HCT116 (cell line): ENCODE measurements around the gene ACR. TPM values are rescaled to one million over a fixed set of nuclear protein-coding genes. Genes with fewer than 3 reads are reported as not detected.

Source experiments
- ATAC-seq: fragments of 200-7000 bp; cut with Tn5 transposase; 2 replicates; pipeline ENCODE4 v1.9.1; 2020; ENCODE audit warnings: mild to moderate bottlenecking, moderate library complexity
- BruUV-seq: library from RNA; stranded (reverse); fragments of 400-500 nt; replicated peaks from 2 replicates; lab custom pipeline; 2021; lab: Mats Ljungman, UMichigan
- CTCF ChIA-PET: fragments of 300-600 bp; sonication (Branson Sonifier 250); formaldehyde crosslinking; loops from one replicate; lab custom pipeline; 2021; ENCODE audit warnings: antibody characterized with exemption; lab: Charles Lee
- POLR2A ChIA-PET: fragments of 300-600, 350-600 bp; sonication (Branson Sonifier 250); formaldehyde crosslinking; loops from one replicate; lab custom pipeline; 2021; ENCODE audit warnings: antibody characterized with exemption; lab: Charles Lee
- RAD21 ChIA-PET, 2 experiments: fragments of 300-600 bp; sonication (Branson Sonifier 250); formaldehyde crosslinking; loops; one replicate each; lab custom pipeline; 2023; ENCODE audit warnings: low total read pairs in 2 of 2; ENCODE audit not compliant: uncharacterized antibody in 2 of 2, unreplicated experiment in 2 of 2, low non-redundant PET in 1 of 2; lab: Charles Lee
- DNase-seq: peaks from one replicate; pipeline ENCODE4 v3.0.0-alpha.2; 2010; ENCODE audit warnings: low read depth, low spot score
- H2AFZ ChIP-seq: fragments of 200-600 bp; shearing (Covaris generic), sonication (generic); 2 replicates; pipeline ENCODE4 v1.6.1; 2017; ENCODE audit warnings: low read depth, mixed run types, mixed read lengths, antibody characterized with exemption, low read length; ENCODE audit not compliant: poor library complexity, severe bottlenecking
- H3K27ac ChIP-seq: 2 replicates; pipeline ENCODE4 v1.5.1; 2012; ENCODE audit warnings: low read depth, low read length
- H3K27me3 ChIP-seq: fragments of 200-600 bp; sonication (generic); 2 replicates; pipeline ENCODE4 v1.6.1; 2016; ENCODE audit warnings: mixed run types, low read length, mixed read lengths; ENCODE audit not compliant: insufficient read depth
- H3K36me3 ChIP-seq, 2 experiments: fragments of 200-500 bp in 1 of 2; fragments of 200-600 bp in 1 of 2; sonication (Bioruptor generic) in 1 of 2; sonication (generic) in 1 of 2; 2 replicates each; pipeline versions ENCODE4 v1.5.1 to v1.6.1; 2014 to 2016; ENCODE audit warnings: low read length in 2 of 2, inconsistent platforms in 1 of 2, mixed read lengths in 1 of 2, mixed run types in 1 of 2; ENCODE audit not compliant: insufficient read depth in 2 of 2, control insufficient read depth in 1 of 2
- H3K4me1 ChIP-seq, 2 experiments: fragments of 200-600 bp in 1 of 2; sonication (generic) in 1 of 2; 2 replicates each; pipeline versions ENCODE4 v1.5.1 to v1.6.1; 2012 to 2017; ENCODE audit warnings: low read length in 2 of 2, inconsistent platforms in 1 of 2, mild to moderate bottlenecking in 1 of 2, mixed read lengths in 1 of 2, mixed run types in 1 of 2, moderate library complexity in 1 of 2; ENCODE audit not compliant: insufficient read depth in 2 of 2, control insufficient read depth in 1 of 2
- H3K4me2 ChIP-seq: fragments of 200-600 bp; sonication (generic); 2 replicates; pipeline ENCODE4 v1.6.1; 2017; ENCODE audit warnings: mixed run types, low read length, mixed read lengths
- H3K4me3 ChIP-seq, 2 experiments: fragments of 200-600 bp in 1 of 2; sonication (generic) in 1 of 2; replicated peaks in 1 of 2; 2 replicates each; pipeline ENCODE4 v1.5.1; 2011 to 2016; ENCODE audit warnings: low read length in 2 of 2, control low read depth in 1 of 2, low read depth in 1 of 2, mild to moderate bottlenecking in 1 of 2, mixed read lengths in 1 of 2, mixed run types in 1 of 2
- H3K79me2 ChIP-seq: fragments of 200-600 bp; sonication (generic); 2 replicates; pipeline ENCODE4 v1.6.1; 2017; ENCODE audit warnings: mild to moderate bottlenecking, mixed run types, low read length, moderate library complexity, mixed read lengths; ENCODE audit not compliant: insufficient read depth
- H3K9ac ChIP-seq: fragments of 200-600 bp; sonication (generic); 2 replicates; pipeline ENCODE4 v1.6.1; 2016; ENCODE audit warnings: low read length, mixed read lengths
- H3K9me2 ChIP-seq: fragments of 200-600 bp; sonication (generic), shearing (Covaris generic); 2 replicates; pipeline ENCODE4 v1.6.1; 2017; ENCODE audit warnings: mixed run types, mild to moderate bottlenecking, moderate library complexity; ENCODE audit not compliant: insufficient read depth
- H3K9me3 ChIP-seq, 2 experiments: fragments of 200-500 bp in 1 of 2; fragments of 200-600 bp in 1 of 2; sonication (Bioruptor generic) in 1 of 2; sonication (generic) in 1 of 2; 2 replicates each; pipeline ENCODE4 v1.6.1; 2014 to 2017; ENCODE audit warnings: low read length in 2 of 2, mixed read lengths in 2 of 2, inconsistent platforms in 1 of 2, low read depth in 1 of 2, mild to moderate bottlenecking in 1 of 2, mixed run types in 1 of 2, moderate library complexity in 1 of 2; ENCODE audit not compliant: control insufficient read depth in 1 of 2, insufficient read depth in 1 of 2
- H4K20me1 ChIP-seq: fragments of 200-600 bp; sonication (generic), shearing (Covaris generic); 2 replicates; pipeline ENCODE4 v1.6.1; 2017; ENCODE audit warnings: mixed run types, mild to moderate bottlenecking, moderate library complexity; ENCODE audit not compliant: insufficient read depth
- ATF3 ChIP-seq: IDR thresholded peaks from 2 replicates; pipeline ENCODE4 v1.6.1; 2012
- CBX3 ChIP-seq: IDR thresholded peaks from 2 replicates; pipeline ENCODE4 v1.6.1; 2012; ENCODE audit warnings: low read depth
- CEBPB ChIP-seq: IDR thresholded peaks from 2 replicates; pipeline ENCODE4 v1.6.1; 2012; ENCODE audit warnings: low read depth
- CTCF ChIP-seq, 3 experiments: fragments of 200-600 bp in 1 of 3; sonication (generic) in 1 of 3; IDR thresholded peaks in 2 of 3; conservative IDR thresholded peaks in 1 of 3; 2 replicates each; pipeline ENCODE4 v1.5.1; 2012 to 2017; ENCODE audit warnings: low read depth in 2 of 3, low read length in 2 of 3, antibody characterized with exemption in 1 of 3, borderline replicate concordance in 1 of 3, control low read depth in 1 of 3, mild to moderate bottlenecking in 1 of 3, mixed read lengths in 1 of 3, mixed run types in 1 of 3, moderate library complexity in 1 of 3; ENCODE audit not compliant: insufficient read depth in 1 of 3
- EGR1 ChIP-seq: IDR thresholded peaks from 2 replicates; pipeline ENCODE4 v1.6.1; 2012; ENCODE audit warnings: low read depth
- ELF1 ChIP-seq: IDR thresholded peaks from 2 replicates; pipeline ENCODE4 v1.6.1; 2012; ENCODE audit warnings: low read depth, borderline replicate concordance
- EZH2phosphoT487 ChIP-seq: fragments of 200-600 bp; IDR thresholded peaks from 2 replicates; pipeline ENCODE4 v1.6.1; 2018; ENCODE audit warnings: antibody characterized with exemption, borderline replicate concordance
- FOSL1 ChIP-seq: IDR thresholded peaks from 2 replicates; pipeline ENCODE4 v1.6.1; 2012; ENCODE audit warnings: low read depth
- JUND ChIP-seq: IDR thresholded peaks from 2 replicates; pipeline ENCODE4 v1.6.1; 2012
- MAX ChIP-seq: IDR thresholded peaks from 2 replicates; pipeline ENCODE4 v1.6.1; 2012
- POLR2A ChIP-seq: IDR thresholded peaks from 2 replicates; pipeline ENCODE4 v1.7.0; 2011; ENCODE audit warnings: borderline replicate concordance; ENCODE audit not compliant: insufficient read depth, insufficient read length; ENCODE audit errors: extremely low read depth
- RAD21 ChIP-seq: IDR thresholded peaks from 2 replicates; pipeline ENCODE4 v1.6.1; 2012; ENCODE audit warnings: low read depth, mild to moderate bottlenecking
- SRF ChIP-seq: IDR thresholded peaks from 2 replicates; pipeline ENCODE4 v1.6.1; 2012; ENCODE audit warnings: low read depth
- TCF7L2 ChIP-seq: IDR thresholded peaks from 2 replicates; pipeline ENCODE4 v1.7.0; 2011; ENCODE audit warnings: borderline replicate concordance, inconsistent platforms; ENCODE audit not compliant: insufficient read depth, insufficient read length; ENCODE audit errors: extremely low read depth
- YY1 ChIP-seq: IDR thresholded peaks from 2 replicates; pipeline ENCODE4 v1.6.1; 2011; ENCODE audit warnings: low read length, low read depth, moderate library complexity, mild to moderate bottlenecking; ENCODE audit not compliant: insufficient replicate concordance; ENCODE audit errors: extremely low read depth
- ZFX ChIP-seq: fragments of 450-650 bp; IDR thresholded peaks from 2 replicates; pipeline ENCODE4 v1.6.1; 2017
- intact Hi-C: fragments of 100-400 bp; cut with micrococcal nuclease; formaldehyde crosslinking; loops from 2 replicates; pipeline ENCODE4 v1.10.0; 2022
- total RNA-seq: library from RNA; stranded (reverse); gene quantifications from one replicate; pipeline ENCODE4 v1.2.1, GENCODE V29; 2021; ENCODE audit not compliant: unreplicated experiment
- TF ChIP-seq, protein P1 (sequence below): IDR thresholded peaks from 2 replicates; pipeline ENCODE4 v1.6.1; 2012; ENCODE audit warnings: low read depth

Gene ACR
- total RNA-seq, 1 experiment from 2014 or later, result 1.5 TPM

DNA sequence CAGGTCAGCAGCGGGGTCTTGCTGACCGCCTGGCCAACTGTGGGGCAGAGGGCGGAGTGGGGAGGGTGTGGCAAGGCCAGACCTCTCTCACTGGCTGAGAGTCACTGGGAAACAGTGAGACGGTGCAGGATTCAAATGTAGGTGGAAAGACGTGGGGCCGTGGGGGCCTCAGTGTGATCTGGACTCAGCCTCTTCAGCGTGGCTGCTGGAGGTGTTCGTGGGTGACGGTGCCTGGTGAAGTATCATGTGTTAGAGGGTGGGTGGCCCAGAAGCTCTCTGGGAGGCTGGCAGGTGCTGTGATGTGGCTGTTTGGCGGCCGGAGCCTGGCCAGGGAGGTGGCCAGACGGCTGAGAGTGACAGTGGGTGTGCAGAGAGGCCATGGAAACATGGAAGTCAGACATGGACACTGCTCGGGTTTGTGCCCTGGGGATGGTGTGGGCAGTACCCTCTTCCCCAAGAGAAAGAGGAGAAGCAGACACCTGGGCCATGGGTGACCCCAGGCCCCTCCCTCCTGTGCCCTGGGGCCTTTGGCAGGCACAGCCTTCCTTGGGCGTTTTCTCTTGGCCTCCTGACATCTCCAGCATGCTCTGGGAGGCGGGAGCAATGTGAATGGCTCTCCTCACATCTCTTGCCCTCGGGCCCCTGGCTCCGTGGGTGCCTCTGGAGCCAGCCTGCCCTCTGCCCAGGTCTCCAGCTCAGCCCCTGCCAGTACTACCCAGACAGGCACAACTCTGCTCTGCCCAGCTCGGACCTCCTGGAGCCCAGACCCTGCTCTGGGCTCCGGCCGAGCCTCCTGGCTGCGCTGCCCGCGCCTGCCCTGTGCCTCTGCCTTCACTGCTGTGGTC, 10.1 kb upstream of the ACR start:
- Histone ChIP-seq H3K9me3 (no peaks in the 10 kb centered on the region), H3K4me1 (peaks cover 0 to 12% of the 10 kb centered on the region in 2 experiments; a peak in 2 of 4 replicates), H3K9me2 (no peaks in the 10 kb centered on the region), H3K9ac (no peak overlapping the region), H3K27ac (no peak overlapping the region), H2AFZ (no peak overlapping the region), H3K4me2 (no peak overlapping the region), H3K79me2 (no peaks in the 10 kb centered on the region), H4K20me1 (no peaks in the 10 kb centered on the region), H3K4me3 (no peak overlapping the region), H3K36me3 (peaks cover 0 to 7% of the 10 kb centered on the region in 2 experiments; a peak in 3 of 4 replicates), H3K27me3 (no peaks in the 10 kb centered on the region)
- CTCF ChIA-PET, result no interaction called here
- TF ChIP-seq CBX3 (no peak), EZH2phosphoT487 (no peak), ELF1 (no peak), MAX (no peak), JUND (no peak), RAD21 (no peak), CEBPB (no peak), EGR1 (no peak), ZFX (no peak), TCF7L2 (no peak), YY1 (no peak), SRF (no peak), POLR2A (no peak), CTCF (IDR thresholded peaks at IDR 0.05 in 2 of 3, conservative IDR thresholded peaks at IDR 0.05 in 1 of 3; ENCODE audit: borderline replicate concordance in 1 of 3, insufficient read depth in 1 of 3, low read depth in 2 of 3, low read length in 2 of 3) (no peak), ATF3 (no peak), FOSL1 (no peak)
- TF ChIP-seq, protein P1, sequence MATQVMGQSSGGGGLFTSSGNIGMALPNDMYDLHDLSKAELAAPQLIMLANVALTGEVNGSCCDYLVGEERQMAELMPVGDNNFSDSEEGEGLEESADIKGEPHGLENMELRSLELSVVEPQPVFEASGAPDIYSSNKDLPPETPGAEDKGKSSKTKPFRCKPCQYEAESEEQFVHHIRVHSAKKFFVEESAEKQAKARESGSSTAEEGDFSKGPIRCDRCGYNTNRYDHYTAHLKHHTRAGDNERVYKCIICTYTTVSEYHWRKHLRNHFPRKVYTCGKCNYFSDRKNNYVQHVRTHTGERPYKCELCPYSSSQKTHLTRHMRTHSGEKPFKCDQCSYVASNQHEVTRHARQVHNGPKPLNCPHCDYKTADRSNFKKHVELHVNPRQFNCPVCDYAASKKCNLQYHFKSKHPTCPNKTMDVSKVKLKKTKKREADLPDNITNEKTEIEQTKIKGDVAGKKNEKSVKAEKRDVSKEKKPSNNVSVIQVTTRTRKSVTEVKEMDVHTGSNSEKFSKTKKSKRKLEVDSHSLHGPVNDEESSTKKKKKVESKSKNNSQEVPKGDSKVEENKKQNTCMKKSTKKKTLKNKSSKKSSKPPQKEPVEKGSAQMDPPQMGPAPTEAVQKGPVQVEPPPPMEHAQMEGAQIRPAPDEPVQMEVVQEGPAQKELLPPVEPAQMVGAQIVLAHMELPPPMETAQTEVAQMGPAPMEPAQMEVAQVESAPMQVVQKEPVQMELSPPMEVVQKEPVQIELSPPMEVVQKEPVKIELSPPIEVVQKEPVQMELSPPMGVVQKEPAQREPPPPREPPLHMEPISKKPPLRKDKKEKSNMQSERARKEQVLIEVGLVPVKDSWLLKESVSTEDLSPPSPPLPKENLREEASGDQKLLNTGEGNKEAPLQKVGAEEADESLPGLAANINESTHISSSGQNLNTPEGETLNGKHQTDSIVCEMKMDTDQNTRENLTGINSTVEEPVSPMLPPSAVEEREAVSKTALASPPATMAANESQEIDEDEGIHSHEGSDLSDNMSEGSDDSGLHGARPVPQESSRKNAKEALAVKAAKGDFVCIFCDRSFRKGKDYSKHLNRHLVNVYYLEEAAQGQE, result no peak
- BruUV-seq, result no TSS peak
- POLR2A ChIA-PET, result no interaction called here
- RAD21 ChIA-PET, result no interaction called here
- no peak for ATAC-seq
- no peak for DNase-seq
- intact Hi-C loops, result no loop called here
